PC-3 (cell line): ENCODE measurements around the gene NEDD4.

Source experiments
- EZH2phosphoT487 ChIP-seq: fragments of 300-600 bp; sonication (generic); IDR thresholded peaks from 2 replicates; pipeline ENCODE4 v1.6.1; 2018; ENCODE audit warnings: mild to moderate bottlenecking, antibody characterized with exemption, low read length, borderline replicate concordance
- TF ChIP-seq, protein P1 (sequence below): fragments of 300-600 bp; sonication (generic); conservative IDR thresholded peaks from 2 replicates; pipeline ENCODE4 v1.5.1; 2017; ENCODE audit warnings: antibody characterized with exemption, low read depth, mild to moderate bottlenecking, low read length

DNA sequence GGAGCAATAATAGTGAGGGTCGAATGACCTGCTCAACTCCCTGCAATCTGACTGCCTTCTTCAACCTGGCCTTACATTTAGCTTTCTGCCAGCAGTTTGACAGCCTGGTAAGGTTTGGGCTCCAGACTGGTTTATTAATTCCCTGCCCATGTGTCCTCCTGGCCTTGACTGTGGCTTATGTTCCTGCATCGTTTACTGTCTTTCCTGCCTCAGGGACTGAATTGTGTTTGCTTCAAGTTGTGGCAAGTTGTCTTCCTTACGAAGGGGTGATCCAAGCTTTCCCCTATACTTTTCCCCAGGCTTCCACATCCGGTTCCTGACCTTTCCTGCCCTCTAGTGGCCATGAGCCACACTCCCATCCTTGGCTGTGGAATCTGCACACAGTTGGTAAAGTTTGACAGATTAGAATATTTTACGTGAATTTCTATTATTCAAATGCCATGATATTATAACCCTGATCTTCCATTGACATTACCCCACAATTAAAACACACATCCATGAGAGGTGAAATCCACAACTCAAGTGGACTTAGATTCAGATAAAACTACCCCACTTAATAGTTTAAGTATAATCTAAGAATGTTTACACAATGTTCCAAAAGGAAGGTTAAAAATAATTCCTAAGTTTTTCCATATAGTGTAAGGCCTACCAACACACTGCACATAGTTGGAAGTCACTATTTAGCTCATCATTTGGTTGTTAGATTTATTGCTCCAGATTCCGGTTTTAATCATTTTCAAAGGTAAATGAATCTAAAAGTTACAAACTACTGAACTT, 95.7 kb downstream of the NEDD4 start:
- TF ChIP-seq, protein P1, sequence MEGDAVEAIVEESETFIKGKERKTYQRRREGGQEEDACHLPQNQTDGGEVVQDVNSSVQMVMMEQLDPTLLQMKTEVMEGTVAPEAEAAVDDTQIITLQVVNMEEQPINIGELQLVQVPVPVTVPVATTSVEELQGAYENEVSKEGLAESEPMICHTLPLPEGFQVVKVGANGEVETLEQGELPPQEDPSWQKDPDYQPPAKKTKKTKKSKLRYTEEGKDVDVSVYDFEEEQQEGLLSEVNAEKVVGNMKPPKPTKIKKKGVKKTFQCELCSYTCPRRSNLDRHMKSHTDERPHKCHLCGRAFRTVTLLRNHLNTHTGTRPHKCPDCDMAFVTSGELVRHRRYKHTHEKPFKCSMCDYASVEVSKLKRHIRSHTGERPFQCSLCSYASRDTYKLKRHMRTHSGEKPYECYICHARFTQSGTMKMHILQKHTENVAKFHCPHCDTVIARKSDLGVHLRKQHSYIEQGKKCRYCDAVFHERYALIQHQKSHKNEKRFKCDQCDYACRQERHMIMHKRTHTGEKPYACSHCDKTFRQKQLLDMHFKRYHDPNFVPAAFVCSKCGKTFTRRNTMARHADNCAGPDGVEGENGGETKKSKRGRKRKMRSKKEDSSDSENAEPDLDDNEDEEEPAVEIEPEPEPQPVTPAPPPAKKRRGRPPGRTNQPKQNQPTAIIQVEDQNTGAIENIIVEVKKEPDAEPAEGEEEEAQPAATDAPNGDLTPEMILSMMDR, result peak; percentile 87
- no peak for TF ChIP-seq EZH2phosphoT487
